T-cell (primary cell): ENCODE results near the gene OR51I1. TPM values are rescaled to one million over a fixed set of nuclear protein-coding genes. Genes with fewer than 3 reads are reported as not detected.

Source experiments
- total RNA-seq, 35 experiments: library from RNA in 6 of 35; stranded (reverse) in 6 of 35; fragments of 120-200 nt in 1 of 35; gene quantifications; one replicate each; pipeline versions ENCODE4 v1.2.1 to v1.2.4 and lab custom pipeline; 2013 to 2026

OR51I1 gene
- total RNA-seq, 5 donors from 2014 or later (not counting 1 experiment from before 2014, with no cell fraction given): not detected

Other genes with a start within 250 kb of the OR51I1 start
- not detected for gene OR51V1, start 240.8 kb downstream of the OR51I1 start, total RNA-seq
- 10 to 100 TPM in 1 of 5 donors, under 1 TPM in 4; 0.59 to 11.7 (median 0.70) TPM for gene HBB, start 214.4 kb downstream of the OR51I1 start, total RNA-seq
- gene HBD, start 207.0 kb downstream of the OR51I1 start, total RNA-seq: 1 to 10 TPM in 1 of 5 donors, under 1 TPM in 1, not detected in 3; 0.72 to 1.9 TPM
- 1 to 10 TPM in 3 of 5 donors, not detected in 2; 1.8 to 6.4 (median 3.3) TPM for gene HBG1, start 191.7 kb downstream of the OR51I1 start, total RNA-seq
- 10 to 100 TPM in 1 of 5 donors, 1 to 10 TPM in 2, not detected in 2; 5.8 to 13.4 (median 8.2) TPM for gene HBG2, start 186.7 kb downstream of the OR51I1 start, total RNA-seq
- gene HBE1, start 171.6 kb downstream of the OR51I1 start, total RNA-seq: 1 to 10 TPM in 3 of 5 donors, not detected in 2; 3.1 to 3.2 (median 3.2) TPM
- gene OR51B4, start 139.6 kb downstream of the OR51I1 start, total RNA-seq: not detected
- gene OR51B2, start 117.2 kb downstream of the OR51I1 start, total RNA-seq: not detected
- under 1 TPM in 2 of 5 donors, not detected in 3; 0.39 to 0.45 TPM for gene OR51B5, start 98.0 kb downstream of the OR51I1 start, total RNA-seq
- not detected for gene OR51B6, start 90.0 kb downstream of the OR51I1 start, total RNA-seq
- not detected for gene OR51M1, start 57.7 kb downstream of the OR51I1 start, total RNA-seq
- gene OR51Q1, start 19.4 kb downstream of the OR51I1 start, total RNA-seq: not detected
- not detected for gene OR51I2, start 7.8 kb upstream of the OR51I1 start, total RNA-seq
- gene OR52D1, start 47.2 kb upstream of the OR51I1 start, total RNA-seq: not detected
- gene UBQLN3, start 68.4 kb upstream of the OR51I1 start, total RNA-seq: under 1 TPM in 3 of 5 donors, not detected in 2; 0.16 to 0.37 (median 0.25) TPM
- gene UBQLNL, start 75.2 kb upstream of the OR51I1 start, total RNA-seq: 1 to 10 TPM in 1 of 5 donors, under 1 TPM in 4; 0.46 to 1.0 (median 0.63) TPM
- gene OR52H1, start 107.0 kb upstream of the OR51I1 start, total RNA-seq: under 1 TPM in 2 of 5 donors, not detected in 3; 0.25 to 0.26 TPM
- not detected for gene OR52B6, start 139.4 kb upstream of the OR51I1 start, total RNA-seq
- under 1 TPM in 2 of 5 donors, not detected in 3; 0.13 to 0.14 TPM for gene TRIM6, start 155.1 kb upstream of the OR51I1 start, total RNA-seq
- 10 to 100 TPM in 3 of 5 donors, 1 to 10 TPM in 2; 7.4 to 13.5 (median 10.4) TPM for gene TRIM34, start 183.5 kb upstream of the OR51I1 start, total RNA-seq
- gene TRIM5, start 243.6 kb upstream of the OR51I1 start, total RNA-seq: 10 to 100 TPM; 17.6 to 38.2 (median 31.6) TPM
- 100 to 1,000 TPM; 256 to 397 (median 320) TPM for gene TRIM22, start 248.3 kb upstream of the OR51I1 start, total RNA-seq